ENCODE data around the gene BCL6B.
A peak's percentile ranks its signal among the peaks of the same experiment; 100 is the strongest.
"Not testable (repeated sequence)": the region's sequence is repeated elsewhere in the genome, so short reads cannot be mapped to it uniquely, and the experiment has no call there.

The BCL6B gene, protein sequence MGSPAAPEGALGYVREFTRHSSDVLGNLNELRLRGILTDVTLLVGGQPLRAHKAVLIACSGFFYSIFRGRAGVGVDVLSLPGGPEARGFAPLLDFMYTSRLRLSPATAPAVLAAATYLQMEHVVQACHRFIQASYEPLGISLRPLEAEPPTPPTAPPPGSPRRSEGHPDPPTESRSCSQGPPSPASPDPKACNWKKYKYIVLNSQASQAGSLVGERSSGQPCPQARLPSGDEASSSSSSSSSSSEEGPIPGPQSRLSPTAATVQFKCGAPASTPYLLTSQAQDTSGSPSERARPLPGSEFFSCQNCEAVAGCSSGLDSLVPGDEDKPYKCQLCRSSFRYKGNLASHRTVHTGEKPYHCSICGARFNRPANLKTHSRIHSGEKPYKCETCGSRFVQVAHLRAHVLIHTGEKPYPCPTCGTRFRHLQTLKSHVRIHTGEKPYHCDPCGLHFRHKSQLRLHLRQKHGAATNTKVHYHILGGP

DNA sequence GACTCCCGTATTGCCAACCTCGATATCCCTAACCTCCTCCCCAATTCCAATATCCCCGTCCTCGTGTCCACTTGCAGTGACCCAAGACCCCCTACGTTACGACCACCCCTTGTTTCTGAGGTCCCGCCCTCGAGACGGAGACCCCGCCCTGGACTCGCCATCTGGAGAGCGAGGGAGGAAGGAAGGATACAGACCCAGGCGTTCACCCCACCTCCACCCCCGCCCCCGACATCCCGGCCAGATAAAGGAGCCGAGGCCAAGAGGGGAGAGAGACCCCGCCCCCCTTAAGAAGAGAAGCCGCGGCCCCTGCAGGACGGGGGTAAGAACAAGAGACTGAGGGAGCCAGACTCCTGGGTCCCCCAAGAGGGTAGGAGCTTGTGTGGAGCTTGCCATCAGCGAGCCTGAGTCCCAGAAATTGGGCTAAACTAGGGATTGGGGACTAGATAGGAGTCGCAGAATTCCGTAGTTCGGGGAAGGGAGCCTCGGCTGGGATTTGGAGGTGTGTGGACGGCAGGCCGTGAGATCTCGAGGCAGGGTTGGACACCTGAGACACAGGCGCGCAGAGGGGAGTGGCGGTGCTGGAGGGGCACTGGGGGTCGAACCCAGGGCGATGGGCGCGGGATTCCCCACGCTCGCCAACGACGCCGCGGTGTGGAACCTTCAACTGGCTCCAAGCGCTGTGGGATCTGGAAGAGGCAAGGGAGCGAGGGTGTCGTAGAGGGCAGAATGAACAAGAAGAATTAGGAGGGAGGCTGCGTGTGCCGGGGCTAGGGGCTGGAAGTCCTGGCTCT is at the start of gene BCL6B:
TSS of gene BCL6B (plus strand) at position 270 of the 791 bp plus-strand sequence. CDS start 622 bp downstream, outside the sequence.
- peak in 1 of 2 experiments; percentile 37 for DNase-seq

DNA sequence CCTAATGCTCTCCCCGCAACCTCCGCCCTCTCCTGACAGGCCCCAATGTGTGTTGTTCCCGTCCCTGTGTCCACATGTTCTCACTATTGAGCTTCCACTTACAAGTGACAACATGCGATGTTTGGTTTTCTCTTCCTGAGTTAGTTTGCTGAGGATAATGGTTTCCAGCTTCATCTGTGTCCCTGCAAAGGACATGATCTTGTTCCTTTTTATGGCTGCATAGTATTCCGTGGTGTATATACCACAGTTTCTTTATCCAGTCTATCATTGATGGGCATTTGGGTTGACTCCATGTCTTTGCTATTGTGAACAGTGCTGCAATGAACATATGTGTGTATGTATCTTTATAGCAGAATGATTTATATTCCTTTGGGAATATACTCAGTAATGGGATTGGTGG is 43.4 kb upstream of the BCL6B start:
- DNase-seq, result not testable (repeated sequence)

DNA sequence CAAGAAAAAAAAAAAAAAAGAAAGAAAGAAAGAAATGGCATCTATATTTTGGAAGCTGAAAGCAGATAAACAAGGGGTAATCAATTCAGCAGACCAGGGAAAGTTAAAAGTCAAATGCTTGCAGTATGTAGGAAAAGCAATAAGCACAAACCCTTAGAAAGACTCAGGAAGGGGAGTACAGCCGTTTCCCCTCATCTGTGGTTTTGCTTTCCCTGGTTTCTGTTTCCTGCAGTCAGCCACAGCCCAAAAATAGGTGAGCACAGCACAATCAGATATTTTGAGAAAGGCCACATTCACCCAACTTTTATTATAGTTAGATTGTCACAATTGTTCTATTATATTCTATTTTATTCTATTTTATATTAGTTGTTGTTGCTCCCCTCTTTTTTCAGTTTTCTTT is 41.4 kb upstream of the BCL6B start:
- DNase-seq, result no peak

DNA sequence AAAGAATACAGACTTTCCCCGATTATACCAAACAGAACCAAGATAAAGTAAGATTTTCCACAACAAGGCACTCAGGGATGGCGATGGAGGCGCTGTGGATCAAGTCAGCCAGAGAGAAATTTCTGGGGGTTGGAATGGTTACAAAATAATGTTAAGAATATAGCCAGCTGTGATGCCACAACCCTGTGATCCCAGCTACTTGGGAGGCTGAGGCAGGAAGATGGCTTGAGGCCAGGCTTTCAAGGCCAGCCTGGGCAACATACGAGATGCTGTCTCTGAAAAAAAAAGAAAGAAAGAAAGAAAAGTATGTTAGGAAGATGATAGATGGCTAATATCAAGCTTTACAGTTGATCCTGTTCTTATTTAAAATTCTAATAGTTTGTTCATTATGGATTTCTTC is 37.6 kb upstream of the BCL6B start:
- DNase-seq, result no peak

DNA sequence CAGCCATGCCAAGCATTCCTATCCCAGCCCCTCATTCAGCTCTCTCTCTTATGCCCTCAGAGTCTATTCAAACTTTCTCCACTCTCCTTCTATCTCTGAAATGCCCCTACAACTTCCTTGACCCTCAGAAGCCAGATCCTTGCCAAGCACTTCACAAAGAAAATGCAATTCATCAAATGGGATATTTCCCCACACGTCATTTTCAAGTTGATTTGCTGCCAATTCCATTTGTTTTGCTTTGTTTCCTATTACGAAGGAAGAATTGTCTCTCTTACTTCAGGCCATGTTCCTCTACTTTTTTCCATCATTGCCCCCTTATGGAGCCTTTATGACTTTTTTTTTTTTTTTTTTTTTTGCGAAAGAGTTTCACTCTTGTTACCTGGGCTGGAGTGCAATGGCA is 36.2 kb upstream of the BCL6B start:
- no peak for DNase-seq

DNA sequence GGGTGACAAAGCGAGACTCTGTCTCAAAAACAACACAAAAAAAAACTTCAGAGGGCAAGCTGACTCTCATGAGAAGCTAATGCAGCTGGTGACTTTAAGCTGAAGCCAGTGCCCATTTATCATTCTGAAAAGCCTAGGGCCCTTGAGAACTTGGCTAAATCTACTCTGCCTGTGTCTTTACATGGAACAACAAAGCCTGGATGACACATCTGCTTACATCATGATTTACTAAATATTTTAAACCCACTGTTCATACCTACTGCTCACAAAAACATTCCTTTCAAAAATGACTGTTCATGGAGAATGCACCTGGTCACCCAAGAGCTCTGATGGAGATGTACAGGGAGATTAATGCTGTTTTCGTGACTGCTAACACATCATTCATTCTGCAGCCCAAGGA is 33.1 kb upstream of the BCL6B start:
- DNase-seq, result no peak

DNA sequence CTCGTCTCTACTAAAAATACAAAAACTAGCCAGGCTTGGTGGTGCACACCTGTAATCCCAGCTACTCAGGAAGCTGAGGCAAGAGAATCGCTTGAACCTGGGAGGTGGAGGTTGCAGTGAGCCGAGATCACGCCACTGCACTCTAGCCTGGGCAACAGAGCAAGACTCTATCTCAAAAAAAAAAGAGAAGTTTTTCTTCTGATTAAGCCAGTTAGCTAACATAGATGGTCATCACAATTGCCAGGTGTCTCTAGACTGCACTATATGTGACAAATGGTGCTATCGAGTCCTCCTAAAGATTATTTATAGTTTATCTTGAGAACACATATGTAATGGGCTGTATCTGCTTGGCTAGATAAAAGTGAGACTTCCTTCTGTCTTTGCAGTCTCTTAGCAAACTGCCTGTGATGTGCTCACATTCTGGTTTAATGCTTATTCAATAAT is 29.2 kb upstream of the BCL6B start:
- not testable (repeated sequence) for DNase-seq

DNA sequence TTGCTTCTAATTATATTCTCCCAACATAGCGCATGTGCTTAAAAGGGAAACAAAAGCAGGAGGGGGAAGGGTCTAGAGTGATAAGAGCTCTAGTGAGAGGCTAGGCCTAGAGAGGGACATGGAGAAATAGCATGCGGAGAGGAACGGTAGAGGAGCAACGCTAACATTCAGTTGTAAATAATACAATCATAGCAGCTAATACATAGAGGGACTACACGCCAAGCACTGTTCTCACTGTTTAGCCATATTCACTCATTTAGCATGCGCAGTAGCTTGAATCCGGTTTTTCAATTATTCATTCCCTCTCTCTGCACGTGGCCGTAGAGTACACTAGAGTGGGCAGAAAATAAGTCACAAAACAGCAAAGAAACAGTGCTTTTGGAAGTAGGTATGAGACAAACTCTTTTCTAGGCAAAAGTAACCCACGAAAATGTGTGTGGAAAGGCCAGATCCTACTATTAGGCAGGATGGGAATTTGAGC is 28.7 kb upstream of the BCL6B start:
- DNase-seq, result no peak

DNA sequence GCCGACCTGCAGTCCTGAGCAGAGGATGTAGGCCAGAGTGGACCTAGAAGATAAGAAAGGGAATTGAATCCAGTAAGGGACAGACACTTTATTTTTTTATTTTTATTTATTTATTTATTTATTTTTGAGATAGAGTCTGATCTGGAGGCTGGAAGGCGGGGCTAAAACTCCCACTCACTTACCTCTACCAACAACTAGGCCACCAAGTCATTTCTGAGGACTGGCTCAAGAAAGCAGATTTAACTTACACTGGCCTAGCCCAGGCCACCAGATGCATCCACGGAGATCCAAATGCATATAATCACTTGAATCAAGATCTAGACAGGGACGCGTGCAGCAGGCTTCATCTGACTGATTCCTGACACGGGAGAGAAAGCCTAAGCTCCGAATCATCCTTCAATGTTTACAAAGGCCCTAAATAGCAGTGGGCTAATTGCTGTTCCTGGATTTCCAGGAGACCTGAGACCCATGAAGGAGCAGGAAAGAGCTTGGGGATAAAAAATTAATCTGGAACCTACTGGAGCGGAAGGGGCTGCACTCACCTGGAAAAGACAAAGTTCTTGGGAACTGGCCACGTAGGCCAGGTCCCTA is 28.1 kb upstream of the BCL6B start:
- DNase-seq, result no peak

DNA sequence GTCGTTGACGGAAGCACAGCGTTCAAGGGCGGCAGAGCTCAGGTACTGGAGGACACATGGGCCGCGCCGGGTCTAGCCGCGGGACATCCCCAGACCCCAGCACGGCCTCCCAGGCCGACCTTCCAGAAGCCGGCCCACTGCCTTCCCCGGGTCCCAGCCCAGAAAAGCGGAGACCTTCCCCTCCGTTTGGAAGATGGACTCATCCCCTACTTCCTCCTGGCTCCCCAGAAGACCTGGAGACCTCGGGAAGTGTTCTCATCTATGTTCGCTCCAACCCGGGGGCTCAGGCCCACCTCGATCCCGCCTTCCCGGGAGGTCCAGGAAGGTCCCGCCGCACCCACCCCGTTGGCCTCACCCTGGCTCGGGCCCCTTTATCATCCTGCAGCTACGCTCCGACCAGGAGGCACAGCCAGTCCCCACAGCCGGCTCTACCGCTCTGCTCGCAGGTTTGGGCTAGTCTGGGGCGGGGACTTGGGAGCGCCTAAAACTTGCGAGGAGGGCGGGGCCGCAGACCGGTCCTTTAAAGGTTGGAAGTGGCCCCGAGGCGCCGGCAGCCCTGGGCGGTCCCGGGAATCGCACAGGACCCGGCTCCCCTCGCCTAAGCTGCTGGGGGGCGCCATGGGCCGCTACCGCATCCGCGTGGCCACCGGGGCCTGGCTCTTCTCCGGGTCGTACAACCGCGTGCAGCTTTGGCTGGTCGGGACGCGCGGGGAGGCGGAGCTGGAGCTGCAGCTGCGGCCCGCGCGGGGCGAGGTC is 27.2 kb upstream of the BCL6B start, which contains the start of gene ALOX12:
TSS of gene ALOX12 (plus strand) at position 550 of the 756 bp plus-strand sequence. CDS start at position 619, 69 bp downstream.
- no peak for DNase-seq

DNA sequence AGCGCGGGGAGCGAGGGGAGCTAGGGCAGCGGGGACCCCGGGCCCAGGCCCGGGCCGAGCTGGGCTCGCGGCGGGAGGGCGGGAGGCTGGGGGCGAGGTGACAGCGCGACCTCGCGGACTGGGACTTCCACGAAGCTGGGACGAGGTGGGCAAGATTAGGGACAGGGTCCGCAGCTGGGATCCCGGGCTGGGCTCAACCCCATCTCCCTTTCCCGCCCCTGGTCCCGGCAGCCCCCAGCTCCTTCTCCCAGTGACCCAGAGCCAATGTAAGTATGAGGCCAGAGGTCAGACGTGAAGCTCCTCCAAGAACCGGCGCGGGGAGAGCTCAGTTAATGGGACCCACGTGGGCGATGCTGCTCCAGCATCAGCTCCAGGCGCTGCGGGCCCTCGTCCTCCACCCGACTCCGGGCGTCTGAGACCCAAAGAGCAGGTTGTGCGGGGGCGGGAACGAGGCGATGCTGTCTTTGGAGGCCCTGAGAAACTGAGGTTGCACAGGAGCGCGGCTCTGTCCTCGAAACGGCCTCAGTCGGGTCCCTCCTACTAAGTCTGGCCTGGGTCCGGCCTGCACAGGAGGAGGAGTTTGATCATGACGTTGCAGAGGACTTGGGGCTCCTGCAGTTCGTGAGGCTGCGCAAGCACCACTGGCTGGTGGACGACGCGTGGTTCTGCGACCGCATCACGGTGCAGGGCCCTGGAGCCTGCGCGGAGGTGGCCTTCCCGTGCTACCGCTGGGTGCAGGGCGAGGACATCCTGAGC is 26.4 kb upstream of the BCL6B start:
- no peak for DNase-seq

DNA sequence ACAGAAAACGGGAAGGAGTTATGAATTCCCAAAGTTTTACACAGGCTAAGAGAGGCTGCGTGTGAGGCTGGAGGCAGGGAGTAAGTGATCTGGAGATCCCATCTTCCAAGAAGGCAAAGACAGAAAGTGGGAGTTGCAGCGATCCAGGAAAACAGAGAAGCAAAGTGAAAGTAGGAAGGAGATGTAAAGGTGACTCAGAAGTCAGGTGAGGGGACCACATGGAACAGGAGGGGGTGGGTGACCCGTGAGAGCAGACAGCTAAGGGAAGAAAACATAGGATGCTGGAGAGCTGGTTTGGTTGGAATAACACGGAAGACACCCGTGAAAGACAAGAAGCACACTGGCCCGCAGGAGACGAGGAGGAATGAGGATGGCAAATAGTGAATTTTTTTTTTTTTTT is 25.7 kb upstream of the BCL6B start:
- no peak for DNase-seq

DNA sequence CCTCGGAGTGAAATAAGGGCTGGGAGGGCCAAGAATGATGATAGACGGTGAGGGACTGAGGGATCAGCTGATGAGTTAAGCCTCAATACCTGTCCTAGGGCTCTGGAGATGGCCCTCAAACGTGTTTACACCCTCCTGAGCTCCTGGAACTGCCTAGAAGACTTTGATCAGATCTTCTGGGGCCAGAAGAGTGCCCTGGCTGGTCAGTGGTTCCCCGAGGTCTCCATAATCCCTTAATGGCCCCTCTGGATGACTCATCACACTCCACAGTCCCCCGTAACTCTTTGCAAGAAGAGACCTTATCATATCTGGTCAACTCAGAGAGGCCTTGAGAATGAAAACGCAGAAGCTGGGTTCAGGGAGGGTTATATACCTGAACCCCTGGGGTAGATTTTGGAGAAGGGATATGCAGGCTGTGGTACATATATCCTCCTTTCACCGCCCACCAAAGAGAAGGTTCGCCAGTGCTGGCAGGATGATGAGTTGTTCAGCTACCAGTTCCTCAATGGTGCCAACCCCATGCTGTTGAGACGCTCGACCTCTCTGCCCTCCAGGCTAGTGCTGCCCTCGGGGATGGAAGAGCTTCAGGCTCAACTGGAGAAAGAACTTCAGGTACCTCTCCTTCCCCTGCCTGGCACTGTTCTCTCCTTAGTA is 23.9 kb upstream of the BCL6B start:
- DNase-seq, result no peak

DNA sequence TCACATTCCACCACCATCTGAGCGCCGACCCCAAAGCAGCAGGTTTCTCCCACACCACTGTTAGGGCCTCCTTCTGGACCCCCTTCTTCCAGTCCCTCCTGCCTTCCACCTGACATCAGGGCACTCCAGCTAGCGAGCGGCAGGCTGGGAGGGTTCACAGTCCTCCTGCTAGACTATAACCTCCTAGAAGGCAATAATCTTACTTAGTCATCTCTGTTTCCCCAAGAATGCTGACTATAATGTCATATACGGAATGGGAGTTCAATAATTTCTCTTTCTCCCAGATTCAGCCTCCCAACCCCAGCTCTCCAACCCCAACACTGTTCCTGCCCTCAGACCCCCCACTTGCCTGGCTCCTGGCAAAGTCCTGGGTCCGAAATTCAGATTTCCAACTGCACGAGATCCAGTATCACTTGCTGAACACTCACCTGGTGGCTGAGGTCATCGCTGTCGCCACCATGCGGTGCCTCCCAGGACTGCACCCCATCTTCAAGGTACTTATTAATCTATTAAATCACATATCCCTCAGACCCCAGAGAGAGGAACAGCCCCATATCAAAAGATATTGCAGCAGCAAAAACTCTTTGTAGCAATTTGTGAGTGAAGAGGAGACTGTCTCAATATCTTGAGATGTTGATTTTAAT is 21.4 kb upstream of the BCL6B start:
- peak in 1 of 2 experiments; percentile 26 for DNase-seq

DNA sequence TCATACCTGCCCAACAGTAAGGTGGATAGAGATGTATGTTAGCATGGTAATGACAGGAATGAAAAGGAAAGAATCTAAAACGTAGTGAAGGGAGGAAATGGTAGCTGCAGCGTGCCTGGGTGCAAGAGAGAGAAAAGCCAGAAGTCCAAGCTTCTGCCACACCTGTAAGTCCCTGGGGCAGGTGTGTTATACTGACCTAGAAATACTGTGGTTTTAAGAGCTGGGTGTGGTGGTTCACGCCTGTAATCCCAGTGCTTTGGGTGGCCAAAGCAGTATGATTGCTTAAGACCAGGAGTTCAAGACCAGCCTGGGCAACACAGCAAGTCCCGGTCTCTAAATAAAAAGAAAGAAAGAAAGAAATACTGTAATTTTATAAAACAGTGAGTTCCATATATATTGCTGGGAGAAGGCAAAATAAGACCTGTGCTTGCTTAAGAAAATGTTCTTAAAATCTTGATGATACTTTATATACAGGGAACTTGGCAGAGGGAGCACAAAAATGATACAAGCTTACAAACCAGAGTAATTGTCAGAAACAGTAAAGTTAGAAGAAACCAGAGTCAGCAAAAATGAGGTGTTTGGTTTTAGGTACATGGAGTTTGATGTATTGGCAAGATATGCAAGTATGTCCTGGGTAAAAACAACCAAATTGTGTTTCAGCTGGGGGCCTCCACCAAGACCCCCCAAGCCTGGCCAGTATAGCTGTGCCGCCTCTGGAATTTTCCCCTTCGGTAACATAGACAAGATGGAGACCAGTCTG is 20.4 kb upstream of the BCL6B start:
- no peak for DNase-seq

DNA sequence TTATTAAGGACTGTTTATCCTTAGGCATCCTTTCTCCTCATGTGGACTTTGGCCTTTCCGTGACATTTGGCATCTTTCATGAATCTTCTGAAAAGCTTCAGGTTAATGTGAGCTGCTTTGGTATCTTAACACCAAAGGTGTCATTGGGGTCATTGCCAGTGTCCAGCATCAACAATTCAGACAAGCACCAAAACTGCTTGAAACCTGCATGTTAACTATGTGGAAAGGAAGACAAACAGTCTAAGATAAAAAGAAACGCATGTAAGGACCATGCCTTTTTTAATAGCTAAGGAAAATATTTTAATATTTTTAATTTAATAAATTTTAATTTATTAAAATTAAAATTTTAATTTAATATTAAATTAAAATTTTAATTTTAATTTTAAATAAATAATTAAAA is 19.1 kb upstream of the BCL6B start:
- DNase-seq, result no peak

DNA sequence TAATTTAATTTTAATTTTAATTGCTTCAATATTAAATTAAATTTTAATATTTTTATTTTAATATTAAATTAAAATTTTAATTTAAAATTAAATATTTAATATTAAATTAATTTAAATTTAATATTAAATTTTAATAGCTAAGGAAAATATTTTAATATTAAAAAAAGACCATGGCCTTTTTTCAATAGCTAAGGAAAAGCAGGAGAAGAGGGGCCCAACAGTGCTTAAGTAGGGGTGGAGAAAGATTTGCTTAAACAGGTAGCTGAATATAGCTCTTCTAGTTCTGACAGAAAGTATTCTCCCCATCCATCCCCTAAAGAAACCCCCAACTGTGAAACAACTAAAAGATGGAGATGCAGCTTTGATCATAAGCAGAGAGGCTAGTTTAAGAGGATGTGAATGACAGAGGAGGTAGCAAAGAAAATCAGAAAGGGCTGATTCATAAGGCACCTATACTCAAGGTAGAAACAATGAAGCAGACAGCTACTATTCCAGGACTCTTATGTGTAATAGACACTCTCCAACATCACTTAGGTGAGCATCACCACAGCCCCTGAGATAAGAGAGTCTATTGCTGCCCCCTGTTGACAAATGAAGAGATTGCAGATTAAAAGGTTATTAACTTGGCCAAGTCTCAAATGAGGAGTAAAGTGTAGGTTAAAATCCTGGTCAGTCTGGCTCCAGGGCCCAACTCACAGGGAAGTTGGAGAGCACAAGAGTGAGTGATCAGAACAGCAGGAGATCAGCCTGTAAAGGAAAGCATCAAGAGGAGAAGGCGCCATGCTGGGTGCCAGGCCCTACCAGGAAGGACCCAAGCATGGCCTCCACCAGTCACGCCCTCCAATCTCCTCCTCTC is 18.2 kb upstream of the BCL6B start:
- DNase-seq, result peak; percentile 67 to 82

DNA sequence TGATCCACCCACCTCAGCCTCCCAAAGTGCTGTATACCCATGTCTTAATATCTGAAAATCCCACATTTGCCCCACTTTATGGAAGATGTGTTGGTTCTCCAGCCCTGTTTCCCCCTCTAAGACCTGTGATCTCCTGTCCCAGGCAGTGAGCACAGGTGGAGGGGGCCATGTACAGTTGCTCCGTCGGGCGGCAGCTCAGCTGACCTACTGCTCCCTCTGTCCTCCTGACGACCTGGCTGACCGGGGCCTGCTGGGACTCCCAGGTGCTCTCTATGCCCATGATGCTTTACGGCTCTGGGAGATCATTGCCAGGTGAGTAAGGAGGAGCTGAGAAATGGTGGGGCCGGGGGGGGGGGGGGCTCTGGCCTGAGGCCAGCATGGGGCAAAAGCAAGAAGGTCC is 17.1 kb upstream of the BCL6B start:
- no peak for DNase-seq

DNA sequence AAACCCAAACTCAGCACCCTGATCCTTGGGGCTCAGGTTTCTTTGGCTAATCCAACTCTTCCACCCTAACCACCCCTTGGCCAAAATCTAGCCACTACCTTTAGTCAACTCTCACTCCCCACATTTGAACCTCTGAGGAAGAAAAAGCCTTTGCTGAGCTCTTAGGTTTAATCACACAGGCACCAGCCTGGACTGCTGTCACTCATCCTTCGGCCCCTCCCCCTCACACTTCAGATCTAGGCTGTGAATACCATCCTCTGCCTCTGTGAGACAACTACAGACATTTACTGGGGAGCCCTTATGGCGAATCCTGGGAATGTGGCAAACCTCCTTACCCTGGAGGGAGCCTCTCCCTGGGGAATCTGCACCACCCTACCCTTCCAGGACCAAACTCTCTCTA is 15.7 kb upstream of the BCL6B start:
- DNase-seq, result no peak

Data from NCI-H1930 (cell line).